Measurements from ENCODE around the gene AMIGO2. TPM values are rescaled to one million over a fixed set of nuclear protein-coding genes. Genes with fewer than 3 reads are reported as not detected.

AMIGO2 gene
- total and polyA plus RNA-seq, 9 of the 15 experiments (the other 6 are each of a cell fraction or from before 2014, with no cell fraction given): 2.0 to 8.3 (median 3.8) TPM

DNA sequence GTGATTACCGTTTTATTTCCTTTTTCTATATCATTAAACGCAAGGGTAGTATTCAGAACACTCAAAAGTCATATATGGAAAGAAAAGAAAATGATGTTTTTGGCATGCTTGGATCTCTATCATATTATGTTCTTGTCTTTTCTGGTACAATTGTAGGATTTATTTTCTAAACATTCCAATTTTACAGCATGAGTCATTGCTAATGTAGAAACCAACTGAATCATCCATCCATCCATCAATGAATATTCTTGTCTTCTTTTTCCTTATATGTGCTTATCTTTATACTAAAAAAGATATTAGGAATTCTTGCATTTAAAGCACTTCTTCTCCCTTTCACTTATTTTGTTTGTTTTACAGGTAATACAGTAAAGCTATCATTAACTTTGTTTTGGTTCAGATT is 20.4 kb upstream of the AMIGO2 start (continued):
- TF ChIP-seq, protein P1, sequence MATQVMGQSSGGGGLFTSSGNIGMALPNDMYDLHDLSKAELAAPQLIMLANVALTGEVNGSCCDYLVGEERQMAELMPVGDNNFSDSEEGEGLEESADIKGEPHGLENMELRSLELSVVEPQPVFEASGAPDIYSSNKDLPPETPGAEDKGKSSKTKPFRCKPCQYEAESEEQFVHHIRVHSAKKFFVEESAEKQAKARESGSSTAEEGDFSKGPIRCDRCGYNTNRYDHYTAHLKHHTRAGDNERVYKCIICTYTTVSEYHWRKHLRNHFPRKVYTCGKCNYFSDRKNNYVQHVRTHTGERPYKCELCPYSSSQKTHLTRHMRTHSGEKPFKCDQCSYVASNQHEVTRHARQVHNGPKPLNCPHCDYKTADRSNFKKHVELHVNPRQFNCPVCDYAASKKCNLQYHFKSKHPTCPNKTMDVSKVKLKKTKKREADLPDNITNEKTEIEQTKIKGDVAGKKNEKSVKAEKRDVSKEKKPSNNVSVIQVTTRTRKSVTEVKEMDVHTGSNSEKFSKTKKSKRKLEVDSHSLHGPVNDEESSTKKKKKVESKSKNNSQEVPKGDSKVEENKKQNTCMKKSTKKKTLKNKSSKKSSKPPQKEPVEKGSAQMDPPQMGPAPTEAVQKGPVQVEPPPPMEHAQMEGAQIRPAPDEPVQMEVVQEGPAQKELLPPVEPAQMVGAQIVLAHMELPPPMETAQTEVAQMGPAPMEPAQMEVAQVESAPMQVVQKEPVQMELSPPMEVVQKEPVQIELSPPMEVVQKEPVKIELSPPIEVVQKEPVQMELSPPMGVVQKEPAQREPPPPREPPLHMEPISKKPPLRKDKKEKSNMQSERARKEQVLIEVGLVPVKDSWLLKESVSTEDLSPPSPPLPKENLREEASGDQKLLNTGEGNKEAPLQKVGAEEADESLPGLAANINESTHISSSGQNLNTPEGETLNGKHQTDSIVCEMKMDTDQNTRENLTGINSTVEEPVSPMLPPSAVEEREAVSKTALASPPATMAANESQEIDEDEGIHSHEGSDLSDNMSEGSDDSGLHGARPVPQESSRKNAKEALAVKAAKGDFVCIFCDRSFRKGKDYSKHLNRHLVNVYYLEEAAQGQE (IDR thresholded peaks at IDR 0.05; ENCODE audit: borderline replicate concordance): no peak
- TF ChIP-seq, protein P1 (CRISPR knock-in tag; IDR thresholded peaks at IDR 0.05; ENCODE audit: low read depth): no peak
- TF ChIP-seq SRSF7 (optimal IDR thresholded peaks at IDR 0.05; ENCODE audit: low read depth, low read length) (no peak), RAD51 (IDR thresholded peaks at IDR 0.05; ENCODE audit: borderline replicate concordance, low read depth) (no peak)
